HepG2 (cell line): Measurements from ENCODE around the gene EFNA2. TPM values are rescaled to one million over a fixed set of nuclear protein-coding genes. Genes with fewer than 3 reads are reported as not detected.

Source experiments
- ASH2L ChIP-seq: fragments of 300-600, 200-600 bp; sonication (generic); IDR thresholded peaks from 2 replicates; pipeline ENCODE4 v1.7.0; 2017; ENCODE audit warnings: low read depth, mild to moderate bottlenecking, moderate library complexity, mixed read lengths, low read length; ENCODE audit not compliant: insufficient read length
- ELF1 ChIP-seq: sonication (generic); formaldehyde crosslinking; IDR thresholded peaks from 2 replicates; pipeline ENCODE4 v1.4.0; 2020; ENCODE audit warnings: missing genetic modification reagents
- GLI4 ChIP-seq: sonication (generic); formaldehyde crosslinking; IDR thresholded peaks from 2 replicates; pipeline ENCODE4 v1.5.1; 2020; ENCODE audit warnings: missing genetic modification reagents, mild to moderate bottlenecking, moderate library complexity, borderline replicate concordance
- KDM5B ChIP-seq: sonication (generic); formaldehyde crosslinking; IDR thresholded peaks from 2 replicates; pipeline ENCODE4 v1.4.0; 2020; ENCODE audit warnings: missing genetic modification reagents, mild to moderate bottlenecking, borderline replicate concordance
- MAFK ChIP-seq, 2 experiments: IDR thresholded peaks in 1 of 2; conservative IDR thresholded peaks in 1 of 2; 2 replicates each; pipeline ENCODE4 v1.6.1; 2011; ENCODE audit warnings: improper control_type of control experiment in 2 of 2, low read length in 2 of 2
- MYC ChIP-seq: sonication (generic); formaldehyde crosslinking; IDR thresholded peaks from 2 replicates; pipeline ENCODE4 v1.9.0; 2021; ENCODE audit warnings: missing genetic modification reagents, borderline replicate concordance
- NR2F1 ChIP-seq, 2 experiments: fragments of 450-650 bp in 1 of 2; formaldehyde crosslinking in 1 of 2; IDR thresholded peaks; 2 replicates each; pipeline versions ENCODE4 v1.5.0 to v1.6.1; 2016 to 2020; ENCODE audit warnings: mild to moderate bottlenecking in 1 of 2, missing compliant biosample characterization in 1 of 2, missing genetic modification reagents in 1 of 2, moderate library complexity in 1 of 2
- SAFB2 ChIP-seq: sonication (generic); formaldehyde crosslinking; IDR thresholded peaks from 2 replicates; pipeline ENCODE4 v1.5.1; 2020; ENCODE audit warnings: missing genetic modification reagents, low read depth, mild to moderate bottlenecking, borderline replicate concordance
- SNAPC5 ChIP-seq: sonication (generic); formaldehyde crosslinking; IDR thresholded peaks from 2 replicates; pipeline ENCODE4 v1.8.1; 2023; ENCODE audit warnings: mild to moderate bottlenecking, missing genetic modification reagents, borderline replicate concordance
- TFAP4 ChIP-seq: sonication (generic); IDR thresholded peaks from 2 replicates; pipeline ENCODE4 v1.6.1; 2016; ENCODE audit warnings: low read depth, borderline replicate concordance
- THAP9 ChIP-seq: sonication (generic); formaldehyde crosslinking; IDR thresholded peaks from 2 replicates; pipeline ENCODE4; 2020; ENCODE audit warnings: missing genetic modification reagents, mild to moderate bottlenecking, borderline replicate concordance
- TOPORS ChIP-seq: sonication (generic); formaldehyde crosslinking; IDR thresholded peaks from 2 replicates; pipeline ENCODE4 v1.8.0; 2023; ENCODE audit warnings: mild to moderate bottlenecking, missing genetic modification reagents
- ZNF260 ChIP-seq: sonication (generic); formaldehyde crosslinking; IDR thresholded peaks from 2 replicates; pipeline ENCODE4 v1.4.0; 2020; ENCODE audit warnings: missing genetic modification reagents, low read depth, mild to moderate bottlenecking, borderline replicate concordance
- ZNF362 ChIP-seq: sonication (generic); formaldehyde crosslinking; IDR thresholded peaks from 2 replicates; pipeline ENCODE4 v1.4.0; 2020; ENCODE audit warnings: missing genetic modification reagents, mild to moderate bottlenecking, borderline replicate concordance
- ZNF501 ChIP-seq: sonication (generic); formaldehyde crosslinking; IDR thresholded peaks from 2 replicates; pipeline ENCODE4 v1.5.1; 2020; ENCODE audit warnings: mild to moderate bottlenecking, moderate library complexity, missing genetic modification reagents
- ZNF543 ChIP-seq: sonication (generic); formaldehyde crosslinking; IDR thresholded peaks from 2 replicates; pipeline ENCODE4 v1.4.0; 2020; ENCODE audit warnings: mild to moderate bottlenecking, missing genetic modification reagents
- ZNF749 ChIP-seq: sonication (generic); formaldehyde crosslinking; IDR thresholded peaks from 2 replicates; pipeline ENCODE4 v1.8.0; 2022; ENCODE audit warnings: mild to moderate bottlenecking, missing genetic modification reagents, moderate library complexity, borderline replicate concordance
- ZNF800 ChIP-seq: sonication (generic); formaldehyde crosslinking; IDR thresholded peaks from 2 replicates; pipeline ENCODE4 v1.4.0; 2020; ENCODE audit warnings: missing genetic modification reagents
- polyA plus RNA-seq, 8 experiments: library from polyadenylated mRNA; depleted of rRNA in 3 of 8; stranded (reverse) in 7 of 8; unstranded in 1 of 8; fragments of >200 nt; fragmentation: Illumina TruSeq in 4 of 8; extraction: Trizol in 4 of 8; gene quantifications; 2 replicates each; pipeline versions ENCODE4 v1.2.1 to v1.2.3, GENCODE V29; 2011 to 2016; ENCODE audit warnings: low read depth in 4 of 8, missing spikeins in 1 of 8, mixed read lengths in 1 of 8; ENCODE audit not compliant: insufficient read depth in 1 of 8
- total RNA-seq, 5 experiments: library from RNA; depleted of rRNA; stranded (reverse); fragments of >200 nt; fragmentation: Illumina TruSeq; extraction: Trizol; gene quantifications; 2 replicates each; pipeline ENCODE4 v1.2.3, GENCODE V29; 2016; ENCODE audit warnings: low read depth in 1 of 5

EFNA2 gene
- total and polyA plus RNA-seq, 2 of the 13 experiments (the other 11 are each of a cell fraction or from before 2014, with no cell fraction given) = 6.0 to 9.9 TPM

GRCh38 chr19:1304197-1304924, 18.7 kb downstream of the EFNA2 start (continued):
- TF ChIP-seq ZNF749 (CRISPR knock-in tag) = no peak
- TF ChIP-seq MYC = peak; percentile 74; the same call in 1 of the 2 replicates
- TF ChIP-seq TFAP4 = peak; percentile 70; the same call in 1 of the 2 replicates
- no peak for TF ChIP-seq NR2F1 (CRISPR knock-in tag; IDR thresholded peaks at IDR 0.05)
- no peak for TF ChIP-seq THAP9 (CRISPR knock-in tag)
- peak; percentile 21; the same call in 1 of the 2 replicates for TF ChIP-seq KDM5B
- no peak for TF ChIP-seq TOPORS (CRISPR knock-in tag)
- TF ChIP-seq SAFB2 (CRISPR knock-in tag) = 0 out of 2 replicates have a peak, but pooled peaks have one; percentile 41
- no peak for TF ChIP-seq ZNF362 (CRISPR knock-in tag)
- TF ChIP-seq ZNF543 = peak; percentile 90; the same call in 1 of the 2 replicates
- TF ChIP-seq ZNF260 (CRISPR knock-in tag) = no peak
- peak; percentile 70; the same call in 1 of the 2 replicates for TF ChIP-seq ZNF501 (CRISPR knock-in tag)
- TF ChIP-seq ELF1 = no peak
- no peak for TF ChIP-seq ZNF800
- TF ChIP-seq ASH2L = no peak
- TF ChIP-seq SNAPC5 (CRISPR knock-in tag) = no peak
- TF ChIP-seq GLI4 = no peak
- TF ChIP-seq MAFK (conservative IDR thresholded peaks at IDR 0.05 in 1 of 2, IDR thresholded peaks at IDR 0.05 in 1 of 2; ENCODE audit: low read length in 2 of 2) = no peak
